Endothelial cell of umbilical vein (primary cell): ENCODE measurements around the gene SDCBP2.

ENCODE experiments used
- CTCF ChIP-seq, 2 donors: IDR thresholded peaks; 1 replicate in 1 of 2; 2 replicates in 1 of 2; pipeline ENCODE4 v1.5.1; 2011; ENCODE audit warnings: low read length in 2 of 2, mild to moderate bottlenecking in 2 of 2, moderate library complexity in 2 of 2, control low read depth in 1 of 2, inconsistent platforms in 1 of 2, low read depth in 1 of 2; ENCODE audit not compliant: insufficient read depth in 1 of 2; ENCODE audit errors: extremely low read depth in 1 of 2
- EZH2 ChIP-seq: IDR thresholded peaks from 2 replicates; pipeline ENCODE4 v1.6.1; 2012; ENCODE audit warnings: borderline replicate concordance, low read depth, mild to moderate bottlenecking, moderate library complexity, low read length, inconsistent platforms; ENCODE audit not compliant: severe bottlenecking
- FOS ChIP-seq: IDR thresholded peaks from 2 replicates; pipeline ENCODE4 v1.6.1; 2011; ENCODE audit warnings: mild to moderate bottlenecking, low read length, moderate library complexity, borderline replicate concordance; ENCODE audit not compliant: insufficient read depth
- GATA2 ChIP-seq: IDR thresholded peaks from 2 replicates; pipeline ENCODE4 v1.7.0; 2011; ENCODE audit warnings: low read depth, mild to moderate bottlenecking, moderate library complexity, mixed read lengths, low read length; ENCODE audit not compliant: insufficient read length, insufficient read depth
- JUN ChIP-seq: IDR thresholded peaks from 2 replicates; pipeline ENCODE4 v1.6.1; 2011; ENCODE audit warnings: borderline replicate concordance, low read depth; ENCODE audit not compliant: insufficient read length, insufficient read depth
- MAX ChIP-seq: IDR thresholded peaks from 2 replicates; pipeline ENCODE4 v1.6.1; 2011; ENCODE audit not compliant: insufficient read depth, insufficient read length
- MYC ChIP-seq: IDR thresholded peaks from one replicate; pipeline ENCODE4 v1.6.1; 2011; ENCODE audit warnings: mild to moderate bottlenecking, low read depth, low read length
- POLR2A ChIP-seq: IDR thresholded peaks from 2 replicates; pipeline ENCODE4 v1.6.1; 2012; ENCODE audit warnings: low read depth, mild to moderate bottlenecking, control low read depth, low read length
- POLR2AphosphoS5 ChIP-seq: IDR thresholded peaks from 2 replicates; pipeline ENCODE4 v1.6.1; 2012; ENCODE audit warnings: low read depth, mild to moderate bottlenecking, control low read depth, low read length, moderate library complexity; ENCODE audit not compliant: insufficient read depth

- no peak for TF ChIP-seq EZH2
- TF ChIP-seq CTCF (IDR thresholded peaks at IDR 0.05; ENCODE audit: extremely low read depth in 1 of 2, insufficient read depth in 1 of 2, low read depth in 1 of 2, low read length in 2 of 2), result no peak
- TF ChIP-seq POLR2AphosphoS5, result no peak
- no peak for TF ChIP-seq POLR2A
- no peak for TF ChIP-seq MAX
- TF ChIP-seq JUN, result no peak
- TF ChIP-seq GATA2, result no peak
- TF ChIP-seq MYC, result no peak
- no peak for TF ChIP-seq FOS
These were observed 28.7 kb downstream of the SDCBP2 start for GRCh38 chr20:1300083-1300840.
